IMR-90 (cell line): ENCODE results near the gene AMPD2. TPM values are rescaled to one million over a fixed set of nuclear protein-coding genes. Genes with fewer than 3 reads are reported as not detected.

Experiments used
- ATAC-seq: fragments of 200-7000 bp; cut with Tn5 transposase; 2 replicates; pipeline ENCODE4 v1.9.1; 2020; ENCODE audit warnings: low read depth, mild to moderate bottlenecking, moderate library complexity
- BruUV-seq: library from RNA; stranded (reverse); fragments of 400-500 nt; replicated peaks from 2 replicates; lab custom pipeline; 2021; lab: Mats Ljungman, UMichigan
- CTCF ChIA-PET: fragments of 300-600 bp; formaldehyde crosslinking; extraction: SDS; loops from one replicate; lab custom pipeline; 2021; ENCODE audit warnings: antibody characterized with exemption; lab: Yijun Ruan, JAX
- POLR2A ChIA-PET: fragments of 300-600 bp; sonication (Branson Sonifier 250); formaldehyde crosslinking; loops from one replicate; lab custom pipeline; 2022; ENCODE audit warnings: antibody characterized with exemption; ENCODE audit not compliant: unreplicated experiment; lab: Charles Lee
- DNase-seq: peaks from one replicate; pipeline ENCODE4 v3.0.0; 2013
- H2AFZ ChIP-seq: replicated peaks from 2 replicates; pipeline ENCODE3; 2013; ENCODE audit warnings: low read length, mild to moderate bottlenecking; ENCODE audit not compliant: poor library complexity
- H2AK5ac ChIP-seq: 2 replicates; pipeline ENCODE4 v1.6.1; 2013; ENCODE audit warnings: low read depth, low read length, inconsistent platforms
- H2AK9ac ChIP-seq: replicated peaks from 2 replicates; pipeline ENCODE3; 2013; ENCODE audit warnings: mild to moderate bottlenecking, low read depth, low read length, moderate library complexity; ENCODE audit not compliant: poor library complexity
- H2BK120ac ChIP-seq: 2 replicates; pipeline ENCODE4 v1.6.1; 2013; ENCODE audit warnings: low read depth, low read length, inconsistent platforms
- H2BK15ac ChIP-seq: 3 replicates; pipeline ENCODE4 v1.6.1; 2013; ENCODE audit warnings: low read depth, low read length, inconsistent platforms
- H2BK20ac ChIP-seq: 2 replicates; pipeline ENCODE4 v1.6.1; 2013; ENCODE audit warnings: low read depth, mild to moderate bottlenecking, inconsistent platforms, low read length, moderate library complexity
- H2BK5ac ChIP-seq: 2 replicates; pipeline ENCODE4 v1.6.1; 2013; ENCODE audit warnings: mild to moderate bottlenecking, low read depth, low read length, inconsistent platforms; ENCODE audit not compliant: poor library complexity, severe bottlenecking
- H3K14ac ChIP-seq: replicated peaks from 2 replicates; pipeline ENCODE4 v1.6.1; 2013; ENCODE audit warnings: low read depth, low read length, inconsistent platforms
- H3K18ac ChIP-seq: 2 replicates; pipeline ENCODE4 v1.6.1; 2013; ENCODE audit warnings: low read depth, low read length, control low read depth
- H3K23ac ChIP-seq: 2 replicates; pipeline ENCODE4 v1.6.1; 2013; ENCODE audit warnings: low read depth, low read length, inconsistent platforms
- H3K27ac ChIP-seq: 2 replicates; pipeline ENCODE4 v1.5.1; 2013; ENCODE audit warnings: mild to moderate bottlenecking, control low read depth, low read length; ENCODE audit not compliant: insufficient read depth
- H3K27me3 ChIP-seq: 2 replicates; pipeline ENCODE4 v1.6.1; 2013; ENCODE audit warnings: low read length; ENCODE audit not compliant: control insufficient read depth, insufficient read depth
- H3K36me3 ChIP-seq: 2 replicates; pipeline ENCODE4 v1.6.1; 2013; ENCODE audit warnings: low read length, mixed read lengths; ENCODE audit not compliant: control insufficient read depth, insufficient read depth
- H3K4ac ChIP-seq: 2 replicates; pipeline ENCODE4 v1.6.1; 2013; ENCODE audit warnings: low read depth, low read length, inconsistent platforms
- H3K4me1 ChIP-seq: 2 replicates; pipeline ENCODE4 v1.6.1; 2013; ENCODE audit warnings: low read length, mixed read lengths; ENCODE audit not compliant: control insufficient read depth, insufficient read depth
- H3K4me2 ChIP-seq: 2 replicates; pipeline ENCODE4 v1.6.1; 2013; ENCODE audit warnings: low read depth, mild to moderate bottlenecking, control low read depth, low read length, moderate library complexity
- H3K4me3 ChIP-seq: 2 replicates; pipeline ENCODE4 v1.5.1; 2013; ENCODE audit warnings: low read depth, mild to moderate bottlenecking, control low read depth, low read length, moderate library complexity; ENCODE audit not compliant: insufficient read depth
- H3K56ac ChIP-seq: 2 replicates; pipeline ENCODE4 v1.6.1; 2013; ENCODE audit warnings: low read length, inconsistent platforms; ENCODE audit not compliant: insufficient read depth; ENCODE audit errors: extremely low read depth
- H3K79me1 ChIP-seq, 2 experiments: 2 replicates each; pipeline ENCODE4 v1.6.1; 2013; ENCODE audit warnings: low read length in 2 of 2, inconsistent platforms in 1 of 2, low read depth in 1 of 2
- H3K9ac ChIP-seq: 2 replicates; pipeline ENCODE4 v1.6.1; 2013; ENCODE audit warnings: low read depth, low read length, control low read depth
- H3K9me1 ChIP-seq: 2 replicates; pipeline ENCODE4 v1.6.1; 2013; ENCODE audit warnings: low read length, inconsistent platforms; ENCODE audit not compliant: insufficient read depth
- H3K9me3 ChIP-seq: 2 replicates; pipeline ENCODE4 v1.6.1; 2013; ENCODE audit warnings: low read length; ENCODE audit not compliant: control insufficient read depth, insufficient read depth
- H4K20me1 ChIP-seq: 2 replicates; pipeline ENCODE4 v1.6.1; 2013; ENCODE audit warnings: low read length, inconsistent platforms; ENCODE audit not compliant: insufficient read depth
- H4K5ac ChIP-seq: 2 replicates; pipeline ENCODE4 v1.6.1; 2013; ENCODE audit warnings: mild to moderate bottlenecking, low read depth, low read length, control low read depth
- H4K8ac ChIP-seq, 2 experiments: 2 replicates each; pipeline ENCODE4 v1.6.1; 2013; ENCODE audit warnings: low read depth in 2 of 2, low read length in 2 of 2, control low read depth in 1 of 2, inconsistent platforms in 1 of 2
- H4K91ac ChIP-seq: 2 replicates; pipeline ENCODE4 v1.6.1; 2013; ENCODE audit warnings: low read depth, low read length, inconsistent platforms; ENCODE audit not compliant: insufficient read depth
- BHLHE40 ChIP-seq: fragments of 150-350 bp; IDR thresholded peaks from 2 replicates; pipeline ENCODE4 v1.6.1; 2016; ENCODE audit warnings: mild to moderate bottlenecking, low read depth, low read length
- CHD1 ChIP-seq: IDR thresholded peaks from 2 replicates; pipeline ENCODE4 v1.6.1; 2012; ENCODE audit warnings: low read depth, low read length, improper control_type of control experiment
- POLR2A ChIP-seq: IDR thresholded peaks from 2 replicates; pipeline ENCODE4 v1.6.1; 2012; ENCODE audit warnings: mild to moderate bottlenecking, low read depth, low read length
- RAD21 ChIP-seq: IDR thresholded peaks from 2 replicates; pipeline ENCODE4 v1.6.1; 2012; ENCODE audit warnings: low read length, improper control_type of control experiment
- SMC3 ChIP-seq: fragments of 150-350 bp; IDR thresholded peaks from 2 replicates; pipeline ENCODE4 v1.6.1; 2016; ENCODE audit warnings: low read depth, mild to moderate bottlenecking, antibody characterized with exemption, low read length, moderate library complexity
- WGBS, 2 experiments: methylation state at CpG; one replicate each; pipeline versions ENCODE4 v1.1.5 to v1.1.7; 2013; ENCODE audit warnings: missing lambda C conversion rate in 2 of 2; ENCODE audit not compliant: insufficient read length in 1 of 2; ENCODE audit errors: extremely low coverage in 2 of 2; 5-methylcytosine and 5-hydroxymethylcytosine counted together
- dilution Hi-C: fragments of 300-500 bp; cut with HindIII; formaldehyde crosslinking; loops from one replicate; pipeline ENCODE4 v1.14.3; 2018; ENCODE audit warnings: low sequenced_read_pairs; ENCODE audit not compliant: unreplicated experiment
- in situ Hi-C: fragments of 300-500 bp; cut with MboI; formaldehyde crosslinking; loops from 3 replicates; pipeline ENCODE4 v1.14.3; 2019; ENCODE audit warnings: low sequenced_read_pairs, inconsistent platforms, mixed read lengths
- intact Hi-C: fragments of 100-400 bp; cut with micrococcal nuclease; formaldehyde crosslinking; loops from 2 replicates; pipeline ENCODE4 v1.10.0; 2022
- polyA plus RNA-seq, 3 experiments: library from polyadenylated mRNA; depleted of rRNA; stranded (reverse); fragments of >200 nt; gene quantifications; 2 replicates each; pipeline ENCODE4 v1.2.3, GENCODE V29; 2012; ENCODE audit warnings: low replicate concordance in 1 of 3
- total RNA-seq: library from RNA; depleted of rRNA; stranded (reverse); fragments of >200 nt; gene quantifications from 2 replicates; pipeline ENCODE4 v1.2.3, GENCODE V29; 2012

AMPD2 gene
- total and polyA plus RNA-seq, 2 of the 4 experiments (the other 2 are of a cell fraction), result 61.5 to 103 TPM

DNA sequence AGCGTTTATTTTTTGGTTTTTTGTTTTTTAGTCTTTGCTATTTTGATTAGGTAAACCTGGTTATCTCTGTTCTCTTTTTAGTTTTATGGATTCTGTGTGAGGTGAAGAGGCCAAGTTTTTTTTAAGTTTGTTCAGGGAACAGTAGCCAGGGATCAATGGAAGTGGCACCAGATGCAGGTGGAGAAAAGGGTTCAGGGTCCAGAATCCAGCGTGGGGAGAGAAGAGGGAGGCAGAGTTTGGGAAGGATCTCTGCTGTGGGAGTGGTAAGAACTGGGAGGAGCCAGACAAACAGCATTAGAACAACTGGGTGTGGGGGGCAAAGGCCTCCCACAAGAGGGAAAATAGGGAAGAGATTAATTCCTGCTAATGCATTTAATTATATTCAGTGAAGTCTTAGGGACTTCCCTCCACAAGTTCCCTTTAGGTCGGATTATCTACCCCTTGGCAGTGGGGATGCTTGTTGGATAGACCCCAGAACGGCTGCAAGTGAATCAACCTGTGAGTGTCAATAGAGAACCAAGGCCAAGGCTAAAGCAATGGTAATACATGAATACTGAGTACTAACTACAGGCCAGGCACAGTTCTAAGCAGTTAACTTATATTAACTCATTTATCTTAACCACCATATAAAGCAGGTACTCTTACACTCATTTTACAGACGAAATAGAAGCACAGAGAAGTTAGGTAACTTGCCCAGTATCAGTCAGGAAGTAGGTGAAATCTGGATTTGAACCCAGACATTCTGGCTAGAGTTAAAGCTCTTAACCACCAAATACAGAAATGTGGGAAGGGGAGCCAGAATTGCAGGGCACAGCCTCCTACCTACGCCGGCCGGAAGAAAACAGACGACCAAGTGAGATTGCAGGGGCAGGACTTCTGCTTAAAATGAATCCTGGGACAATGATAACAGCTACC is 719 bp upstream of the AMPD2 start (continued):
- TF ChIP-seq BHLHE40 (no peak), SMC3 (no peak), CHD1 (no peak)

DNA sequence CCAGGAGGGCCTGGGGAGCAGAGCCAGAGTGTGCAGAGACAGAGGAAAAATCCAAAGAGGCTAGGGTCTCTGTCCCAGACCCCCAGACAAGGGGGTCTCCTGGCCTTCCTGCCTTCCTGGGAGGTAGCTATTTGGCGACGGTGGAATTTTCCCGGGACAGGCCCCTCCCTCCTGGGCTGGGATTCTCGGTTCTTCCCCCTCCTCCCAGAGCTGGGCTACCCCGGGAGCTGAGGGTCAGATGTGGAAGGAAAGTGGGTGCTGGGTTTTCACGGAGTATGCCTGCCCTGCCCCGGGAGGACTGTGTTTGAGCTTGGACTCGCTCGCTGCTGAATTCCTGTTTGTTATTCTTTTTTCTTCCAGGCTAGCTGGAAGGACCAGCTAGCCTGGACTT is 759 bp downstream of the AMPD2 start:
- Histone ChIP-seq H3K56ac (peak overlapping the region; percentile 91), H3K9me1 (peaks cover 44% of the 10 kb centered on the region), H3K9me3 (no peaks in the 10 kb centered on the region), H2BK120ac (peak overlapping the region; percentile 89), H2AK5ac (peak overlapping the region; percentile 100), H3K4me1 (peaks cover 47% of the 10 kb centered on the region), H3K9ac (peak overlapping the region; percentile 99), H4K91ac (peak overlapping the region; percentile 100), H3K4me2 (peak overlapping the region; percentile 99), H2BK20ac (peak overlapping the region; percentile 89; the same call in 1 of the 2 replicates), H2BK15ac (peak overlapping the region; percentile 81; the same call in 1 of the 3 replicates), H3K23ac (peak overlapping the region; percentile 99), H3K4me3 (peak overlapping the region; percentile 96), H3K14ac (peak overlapping the region; percentile 90), H2AK9ac (peak overlapping the region; percentile 100), H3K79me1 (peaks cover 16 to 84% of the 10 kb centered on the region in 2 experiments; a peak in 3 of 4 replicates), H3K27ac (peak overlapping the region; percentile 99), H3K4ac (peak overlapping the region; percentile 97), H2AFZ (peak overlapping the region; percentile 84), H3K18ac (peak overlapping the region; percentile 97), H4K5ac (peak overlapping the region; percentile 97), H4K20me1 (peaks cover 45% of the 10 kb centered on the region), H3K27me3 (no peaks in the 10 kb centered on the region), H2BK5ac (peak overlapping the region; percentile 97), H3K36me3 (no peaks in the 10 kb centered on the region; the same call in 1 of the 2 replicates), H4K8ac (peak overlapping the region; percentile 85 to 96)
- ChIA-PET POLR2A (interaction anchor here (1.5 kb wide), 1 partner anchor 72 kb away, joined by 5 read pairs; the partner anchor contains the start of gene GNAI3), CTCF (interaction anchor here (1.5 to 2.0 kb wide), 3 partner anchors 10 to 126 kb away, joined by 3 to 6 read pairs (median 6); partner anchors contain the start of gene CYB561D1)
- ATAC-seq, result peak; percentile 54
- TF ChIP-seq RAD21, result no peak
- TF ChIP-seq POLR2A, result peak; percentile 78
- in situ Hi-C loops (loop anchor here (5.0 kb wide), 1 partner anchor 73 kb away; the partner anchor contains the start of gene GNAI3), dilution Hi-C loops (no loop called here), intact Hi-C loops (loop anchor here (2.0 to 10.0 kb wide), 2 partner anchors 72 to 336 kb away; partner anchors contain the start of genes GNAI3 and PSRC1)
- DNase-seq, result peak; percentile 62
- no TSS peak for BruUV-seq
- no CpG with 5 or more reads among the region's 9 CpGs for WGBS, 2 experiments
